Calu3 (cell line): ENCODE data around the gene CDK15. TPM values are rescaled to one million over a fixed set of nuclear protein-coding genes. Genes with fewer than 3 reads are reported as not detected.

Experiments used
- BruUV-seq: library from RNA; stranded (reverse); fragments of 400-500 nt; replicated peaks from 2 replicates; lab custom pipeline; 2021; lab: Mats Ljungman, UMichigan
- CTCF ChIA-PET: fragments of 300-600 bp; sonication (Branson Sonifier 250); formaldehyde crosslinking; loops from one replicate; lab custom pipeline; 2022; ENCODE audit warnings: antibody characterized with exemption; lab: Charles Lee
- DNase-seq: peaks from one replicate; pipeline ENCODE4 v3.0.0; 2022
- H3K27ac Mint-ChIP-seq: one replicate; pipeline ENCODE4 v1.8.0; 2022; ENCODE audit warnings: mixed read lengths; ENCODE audit not compliant: unreplicated experiment
- H3K27me3 Mint-ChIP-seq: one replicate; pipeline ENCODE4 v1.8.0; 2022; ENCODE audit warnings: mixed read lengths; ENCODE audit not compliant: unreplicated experiment
- H3K36me3 Mint-ChIP-seq: one replicate; pipeline ENCODE4 v1.8.0; 2022; ENCODE audit warnings: mild to moderate bottlenecking, moderate library complexity, mixed read lengths; ENCODE audit not compliant: insufficient read depth, unreplicated experiment
- H3K4me1 Mint-ChIP-seq: one replicate; pipeline ENCODE4 v1.8.0; 2022; ENCODE audit warnings: mild to moderate bottlenecking, low read depth, mixed read lengths; ENCODE audit not compliant: unreplicated experiment
- H3K4me3 Mint-ChIP-seq: one replicate; pipeline ENCODE4 v1.8.0; 2022; ENCODE audit warnings: mild to moderate bottlenecking, low read depth, moderate library complexity, mixed read lengths; ENCODE audit not compliant: unreplicated experiment
- H3K9me3 Mint-ChIP-seq: one replicate; pipeline ENCODE4 v1.8.0; 2022; ENCODE audit warnings: low read depth, mixed read lengths; ENCODE audit not compliant: unreplicated experiment
- intact Hi-C: fragments of 100-400 bp; cut with micrococcal nuclease; formaldehyde crosslinking; loops from one replicate; pipeline ENCODE4 v1.10.0; 2022; ENCODE audit not compliant: unreplicated experiment
- total RNA-seq: library from RNA; stranded (reverse); gene quantifications from 2 replicates; pipeline ENCODE4 v1.2.3, GENCODE V29; 2022
- TF ChIP-seq, protein P1 (sequence below): fragments of 200-600 bp; IDR thresholded peaks from one replicate; pipeline ENCODE4 v1.8.0; 2022; ENCODE audit warnings: antibody characterized with exemption; ENCODE audit not compliant: unreplicated experiment

Gene CDK15
- total RNA-seq, 1 experiment from 2014 or later, result not detected

DNA sequence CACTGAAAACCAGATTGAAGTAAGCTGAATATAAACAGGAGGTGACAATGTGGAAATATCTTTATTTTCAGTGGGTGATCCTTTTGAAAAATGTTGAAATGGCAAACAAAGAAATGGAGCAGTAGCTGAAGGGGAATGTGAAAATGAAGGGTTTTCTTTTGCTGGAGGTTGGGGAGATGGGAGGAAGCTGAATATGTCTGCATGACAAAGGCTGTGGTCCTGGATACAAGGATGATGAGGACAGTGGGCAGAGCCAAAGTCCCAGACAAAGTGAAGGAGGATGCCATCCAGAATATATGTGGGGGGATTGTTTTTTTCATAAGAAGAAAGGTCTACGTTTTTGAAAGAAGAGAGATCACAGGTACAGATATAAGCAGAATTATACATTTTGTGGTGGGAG, 32.3 kb upstream of the CDK15 start:
- no peak for DNase-seq
- Mint-ChIP-seq H3K9me3 (no peaks in the 10 kb centered on the region), H3K27ac (no peak overlapping the region), H3K4me3 (no peak overlapping the region), H3K4me1 (peaks cover 34% of the 10 kb centered on the region), H3K36me3 (no peaks in the 10 kb centered on the region), H3K27me3 (no peaks in the 10 kb centered on the region)
- intact Hi-C loops, result no loop called here
- CTCF ChIA-PET, result no interaction called here
- TF ChIP-seq, protein P1, sequence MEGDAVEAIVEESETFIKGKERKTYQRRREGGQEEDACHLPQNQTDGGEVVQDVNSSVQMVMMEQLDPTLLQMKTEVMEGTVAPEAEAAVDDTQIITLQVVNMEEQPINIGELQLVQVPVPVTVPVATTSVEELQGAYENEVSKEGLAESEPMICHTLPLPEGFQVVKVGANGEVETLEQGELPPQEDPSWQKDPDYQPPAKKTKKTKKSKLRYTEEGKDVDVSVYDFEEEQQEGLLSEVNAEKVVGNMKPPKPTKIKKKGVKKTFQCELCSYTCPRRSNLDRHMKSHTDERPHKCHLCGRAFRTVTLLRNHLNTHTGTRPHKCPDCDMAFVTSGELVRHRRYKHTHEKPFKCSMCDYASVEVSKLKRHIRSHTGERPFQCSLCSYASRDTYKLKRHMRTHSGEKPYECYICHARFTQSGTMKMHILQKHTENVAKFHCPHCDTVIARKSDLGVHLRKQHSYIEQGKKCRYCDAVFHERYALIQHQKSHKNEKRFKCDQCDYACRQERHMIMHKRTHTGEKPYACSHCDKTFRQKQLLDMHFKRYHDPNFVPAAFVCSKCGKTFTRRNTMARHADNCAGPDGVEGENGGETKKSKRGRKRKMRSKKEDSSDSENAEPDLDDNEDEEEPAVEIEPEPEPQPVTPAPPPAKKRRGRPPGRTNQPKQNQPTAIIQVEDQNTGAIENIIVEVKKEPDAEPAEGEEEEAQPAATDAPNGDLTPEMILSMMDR, result no peak
- no TSS peak for BruUV-seq

GRCh38 chr2:201774546-201774945, 31.8 kb upstream of the CDK15 start:
- intact Hi-C loops, result no loop called here
- Mint-ChIP-seq H3K4me3 (no peak overlapping the region), H3K9me3 (no peaks in the 10 kb centered on the region), H3K27me3 (no peaks in the 10 kb centered on the region), H3K27ac (no peak overlapping the region), H3K36me3 (peaks cover 3% of the 10 kb centered on the region), H3K4me1 (peaks cover 34% of the 10 kb centered on the region)
- CTCF ChIA-PET, result no interaction called here
- BruUV-seq, result no TSS peak
- DNase-seq, result no peak
- TF ChIP-seq, protein P1, result no peak

GRCh38 chr2:201775326-201775725, 31.0 kb upstream of the CDK15 start:
- Mint-ChIP-seq H3K27me3 (no peaks in the 10 kb centered on the region), H3K27ac (no peak overlapping the region), H3K4me1 (peaks cover 34% of the 10 kb centered on the region), H3K9me3 (no peaks in the 10 kb centered on the region), H3K36me3 (peaks cover 11% of the 10 kb centered on the region), H3K4me3 (no peak overlapping the region)
- intact Hi-C loops, result no loop called here
- no peak for DNase-seq
- no TSS peak for BruUV-seq
- TF ChIP-seq, protein P1, result no peak
- CTCF ChIA-PET, result no interaction called here

DNA sequence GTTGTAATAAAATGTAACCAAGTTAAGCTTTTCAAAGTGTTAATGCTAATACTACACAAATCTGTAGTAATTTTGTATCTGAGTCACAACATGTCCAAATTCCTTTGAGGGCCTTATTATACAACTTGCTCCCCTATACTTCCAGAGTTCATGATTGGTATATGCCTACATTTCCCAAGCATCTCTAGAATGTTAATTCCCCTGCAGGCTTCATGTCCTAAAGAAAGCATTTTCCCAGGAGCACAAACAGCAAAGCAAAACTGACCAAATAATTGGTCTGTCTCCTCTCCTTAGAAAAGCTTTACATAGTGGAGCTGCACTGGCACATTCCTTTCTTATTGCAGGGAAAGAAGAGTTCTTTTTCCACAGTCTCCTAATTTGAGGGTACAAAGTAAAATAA, 29.3 kb upstream of the CDK15 start:
- peaks cover 42% of the 10 kb centered on the region for H3K4me1 Mint-ChIP-seq

More for the DNA sequence above, 29.3 kb upstream of the CDK15 start:
- Mint-ChIP-seq H3K9me3 (no peaks in the 10 kb centered on the region), H3K27me3 (no peaks in the 10 kb centered on the region), H3K36me3 (peaks cover 28% of the 10 kb centered on the region), H3K4me3 (no peak overlapping the region), H3K27ac (no peak overlapping the region)
- TF ChIP-seq, protein P1, result no peak
- intact Hi-C loops, result no loop called here
- CTCF ChIA-PET, result no interaction called here
- DNase-seq, result no peak
- no TSS peak for BruUV-seq
